Measurements from ENCODE around the gene BRD8.

The BRD8 gene

GRCh38 chr5:138095100-138095907 is 83.1 kb downstream of the BRD8 start:
- Histone ChIP-seq H3K27ac (ENCODE audit: low read length) (peak overlapping the region; percentile 16), H3K9ac (ENCODE audit: low read length) (peak overlapping the region; percentile 3), H3K4me1 (ENCODE audit: control insufficient read depth, low read depth, low read length) (peaks cover 44% of the 10 kb centered on the region), H3K4me3 (ENCODE audit: low read length) (peak overlapping the region; percentile 50), H3K27me3 (ENCODE audit: control insufficient read depth, insufficient read depth, low read length) (peaks cover 76% of the 10 kb centered on the region), H3K9me3 (ENCODE audit: control insufficient read depth, low read depth, low read length) (no peaks in the 10 kb centered on the region), H3K36me3 (ENCODE audit: control insufficient read depth, low read depth, low read length) (no peaks in the 10 kb centered on the region)

GRCh38 chr5:138093036-138093435 is 85.4 kb downstream of the BRD8 start:
- no peaks in the 10 kb centered on the region for H3K36me3 ChIP-seq (ENCODE audit: control insufficient read depth, low read depth, low read length)
- no peak overlapping the region for H3K4me3 ChIP-seq (ENCODE audit: low read length)
- H3K27ac ChIP-seq (ENCODE audit: low read length), result no peak overlapping the region
- H3K4me1 ChIP-seq (ENCODE audit: control insufficient read depth, low read depth, low read length), result peaks cover 44% of the 10 kb centered on the region
- no peaks in the 10 kb centered on the region for H3K9me3 ChIP-seq (ENCODE audit: control insufficient read depth, low read depth, low read length)
- peaks cover 80% of the 10 kb centered on the region for H3K27me3 ChIP-seq (ENCODE audit: control insufficient read depth, insufficient read depth, low read length)
- no peak overlapping the region for H3K9ac ChIP-seq (ENCODE audit: low read length)

- Histone ChIP-seq H3K27me3 (ENCODE audit: control insufficient read depth, insufficient read depth, low read length) (peaks cover 73% of the 10 kb centered on the region), H3K36me3 (ENCODE audit: control insufficient read depth, low read depth, low read length) (no peaks in the 10 kb centered on the region), H3K9ac (ENCODE audit: low read length) (no peak overlapping the region), H3K27ac (ENCODE audit: low read length) (no peak overlapping the region), H3K9me3 (ENCODE audit: control insufficient read depth, low read depth, low read length) (no peaks in the 10 kb centered on the region), H3K4me1 (ENCODE audit: control insufficient read depth, low read depth, low read length) (peaks cover 44% of the 10 kb centered on the region), H3K4me3 (ENCODE audit: low read length) (peak overlapping the region; percentile 18)
These were observed 86.1 kb downstream of the BRD8 start for GRCh38 chr5:138092301-138092700.

GRCh38 chr5:138091685-138092084 is 86.7 kb downstream of the BRD8 start:
- no peaks in the 10 kb centered on the region for H3K9me3 ChIP-seq (ENCODE audit: control insufficient read depth, low read depth, low read length)
- no peak overlapping the region for H3K9ac ChIP-seq (ENCODE audit: low read length)
- H3K4me1 ChIP-seq (ENCODE audit: control insufficient read depth, low read depth, low read length), result peaks cover 41% of the 10 kb centered on the region
- no peak overlapping the region for H3K27ac ChIP-seq (ENCODE audit: low read length)
- no peaks in the 10 kb centered on the region for H3K36me3 ChIP-seq (ENCODE audit: control insufficient read depth, low read depth, low read length)
- peaks cover 67% of the 10 kb centered on the region for H3K27me3 ChIP-seq (ENCODE audit: control insufficient read depth, insufficient read depth, low read length)
- H3K4me3 ChIP-seq (ENCODE audit: low read length), result peak overlapping the region; percentile 18
